ENCODE results near the gene AEBP1. TPM values are rescaled to one million over a fixed set of nuclear protein-coding genes. Genes with fewer than 3 reads are reported as not detected.

AEBP1 gene
- total and polyA plus RNA-seq, 2 experiments from 2014 or later = 15.1 to 42.0 TPM

- peaks cover 6% of the 10 kb centered on the region; the same call in 1 of the 2 replicates for H3K27me3 ChIP-seq (ENCODE audit: insufficient read depth)
- H3K9me2 ChIP-seq (ENCODE audit: insufficient read depth) = no peaks in the 10 kb centered on the region
- no peak overlapping the region for H2AFZ ChIP-seq
- TF ChIP-seq ZNF114 (CRISPR knock-in tag; IDR thresholded peaks at IDR 0.05) (no peak), NANOG (IDR thresholded peaks at IDR 0.05; ENCODE audit: borderline replicate concordance) (no peak), CTCF (conservative IDR thresholded peaks at IDR 0.05; ENCODE audit: low read depth in 2 of 2) (peak in 1 of 2 experiments; percentile 54; a peak in 3 of 4 replicates)
- no peak for DNase-seq (ENCODE audit: low spot score)
- Mint-ChIP-seq H3K36me3 (ENCODE audit: low read depth) (no peaks in the 10 kb centered on the region), H3K9me3 (no peaks in the 10 kb centered on the region), H3K4me1 (no peaks in the 10 kb centered on the region), H3K27me3 (ENCODE audit: insufficient read depth, low read depth, poor library complexity) (peaks cover 22% of the 10 kb centered on the region), H3K4me3 (no peak overlapping the region), H3K27ac (no peak overlapping the region)
- no peaks in the 10 kb centered on the region for H3K4me1 ChIP-seq (ENCODE audit: insufficient read depth)
- peak; percentile 60 for ATAC-seq
- H3K79me2 ChIP-seq (replicated peaks; ENCODE audit: insufficient read depth) = no peaks in the 10 kb centered on the region
- H4K20me1 ChIP-seq (replicated peaks; ENCODE audit: insufficient read depth) = no peaks in the 10 kb centered on the region
- H3K27ac ChIP-seq (ENCODE audit: low read depth) = no peak overlapping the region
- no peaks in the 10 kb centered on the region for H3F3A ChIP-seq (replicated peaks; ENCODE audit: low read depth)
- no peak overlapping the region for H3K4me3 ChIP-seq
- H3K4me2 ChIP-seq = no peak overlapping the region
- no peaks in the 10 kb centered on the region for H3K36me3 ChIP-seq (ENCODE audit: insufficient read depth)
Observed at GRCh38 chr7:44138698-44139097, 34.6 kb downstream of the AEBP1 start.

GRCh38 chr7:44139311-44140010 is 35.3 kb downstream of the AEBP1 start:
- H3K9me3 Mint-ChIP-seq = no peaks in the 10 kb centered on the region
- Histone ChIP-seq H4K20me1 (replicated peaks; ENCODE audit: insufficient read depth) (no peaks in the 10 kb centered on the region), H3F3A (replicated peaks; ENCODE audit: low read depth) (no peaks in the 10 kb centered on the region), H3K36me3 (ENCODE audit: insufficient read depth) (no peaks in the 10 kb centered on the region), H3K4me3 (no peak overlapping the region), H3K4me1 (ENCODE audit: insufficient read depth) (no peaks in the 10 kb centered on the region), H3K4me2 (no peak overlapping the region), H2AFZ (no peak overlapping the region), H3K27me3 (ENCODE audit: insufficient read depth) (peaks cover 10% of the 10 kb centered on the region), H3K27ac (ENCODE audit: low read depth) (no peak overlapping the region), H3K9me2 (ENCODE audit: insufficient read depth) (no peaks in the 10 kb centered on the region), H3K79me2 (replicated peaks; ENCODE audit: insufficient read depth) (no peaks in the 10 kb centered on the region)
- no peak overlapping the region for H3K27ac Mint-ChIP-seq
- no peak for TF ChIP-seq NANOG (IDR thresholded peaks at IDR 0.05; ENCODE audit: borderline replicate concordance)
- no peak for TF ChIP-seq CREB1 (CRISPR knock-in tag; IDR thresholded peaks at IDR 0.05; ENCODE audit: low read depth)
- TF ChIP-seq, protein P1, sequence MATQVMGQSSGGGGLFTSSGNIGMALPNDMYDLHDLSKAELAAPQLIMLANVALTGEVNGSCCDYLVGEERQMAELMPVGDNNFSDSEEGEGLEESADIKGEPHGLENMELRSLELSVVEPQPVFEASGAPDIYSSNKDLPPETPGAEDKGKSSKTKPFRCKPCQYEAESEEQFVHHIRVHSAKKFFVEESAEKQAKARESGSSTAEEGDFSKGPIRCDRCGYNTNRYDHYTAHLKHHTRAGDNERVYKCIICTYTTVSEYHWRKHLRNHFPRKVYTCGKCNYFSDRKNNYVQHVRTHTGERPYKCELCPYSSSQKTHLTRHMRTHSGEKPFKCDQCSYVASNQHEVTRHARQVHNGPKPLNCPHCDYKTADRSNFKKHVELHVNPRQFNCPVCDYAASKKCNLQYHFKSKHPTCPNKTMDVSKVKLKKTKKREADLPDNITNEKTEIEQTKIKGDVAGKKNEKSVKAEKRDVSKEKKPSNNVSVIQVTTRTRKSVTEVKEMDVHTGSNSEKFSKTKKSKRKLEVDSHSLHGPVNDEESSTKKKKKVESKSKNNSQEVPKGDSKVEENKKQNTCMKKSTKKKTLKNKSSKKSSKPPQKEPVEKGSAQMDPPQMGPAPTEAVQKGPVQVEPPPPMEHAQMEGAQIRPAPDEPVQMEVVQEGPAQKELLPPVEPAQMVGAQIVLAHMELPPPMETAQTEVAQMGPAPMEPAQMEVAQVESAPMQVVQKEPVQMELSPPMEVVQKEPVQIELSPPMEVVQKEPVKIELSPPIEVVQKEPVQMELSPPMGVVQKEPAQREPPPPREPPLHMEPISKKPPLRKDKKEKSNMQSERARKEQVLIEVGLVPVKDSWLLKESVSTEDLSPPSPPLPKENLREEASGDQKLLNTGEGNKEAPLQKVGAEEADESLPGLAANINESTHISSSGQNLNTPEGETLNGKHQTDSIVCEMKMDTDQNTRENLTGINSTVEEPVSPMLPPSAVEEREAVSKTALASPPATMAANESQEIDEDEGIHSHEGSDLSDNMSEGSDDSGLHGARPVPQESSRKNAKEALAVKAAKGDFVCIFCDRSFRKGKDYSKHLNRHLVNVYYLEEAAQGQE (IDR thresholded peaks at IDR 0.05; ENCODE audit: unreplicated experiment) = no peak
- no peak for TF ChIP-seq CTCF (conservative IDR thresholded peaks at IDR 0.05; ENCODE audit: low read depth in 2 of 2)
- TF ChIP-seq, protein P2, sequence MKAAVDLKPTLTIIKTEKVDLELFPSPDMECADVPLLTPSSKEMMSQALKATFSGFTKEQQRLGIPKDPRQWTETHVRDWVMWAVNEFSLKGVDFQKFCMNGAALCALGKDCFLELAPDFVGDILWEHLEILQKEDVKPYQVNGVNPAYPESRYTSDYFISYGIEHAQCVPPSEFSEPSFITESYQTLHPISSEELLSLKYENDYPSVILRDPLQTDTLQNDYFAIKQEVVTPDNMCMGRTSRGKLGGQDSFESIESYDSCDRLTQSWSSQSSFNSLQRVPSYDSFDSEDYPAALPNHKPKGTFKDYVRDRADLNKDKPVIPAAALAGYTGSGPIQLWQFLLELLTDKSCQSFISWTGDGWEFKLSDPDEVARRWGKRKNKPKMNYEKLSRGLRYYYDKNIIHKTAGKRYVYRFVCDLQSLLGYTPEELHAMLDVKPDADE (IDR thresholded peaks at IDR 0.05) = no peak
- TF ChIP-seq POLR2AphosphoS5 (IDR thresholded peaks at IDR 0.05; ENCODE audit: low read depth) = no peak
- TF ChIP-seq EZH2 (IDR thresholded peaks at IDR 0.05; ENCODE audit: low read depth, unreplicated experiment) = no peak
- no peak for TF ChIP-seq ZNF114 (CRISPR knock-in tag; IDR thresholded peaks at IDR 0.05)
- no peak overlapping the region for H3K4me3 Mint-ChIP-seq
- DNase-seq (ENCODE audit: low spot score) (no peak), ATAC-seq (no peak)
- peaks cover 22% of the 10 kb centered on the region for H3K27me3 Mint-ChIP-seq (ENCODE audit: insufficient read depth, low read depth, poor library complexity)
- H3K4me1 Mint-ChIP-seq = no peaks in the 10 kb centered on the region
- H3K36me3 Mint-ChIP-seq (ENCODE audit: low read depth) = no peaks in the 10 kb centered on the region
